DMS153 treated with DMSO at 0.1 percent for 48 hours (cell line): Measurements from ENCODE around the gene MTUS2.

Experiments used
- DNase-seq: peaks from one replicate; lab custom pipeline; 2025; ENCODE audit not compliant: unreplicated experiment; lab: John Stamatoyannopoulos, UW

MTUS2 gene

DNA sequence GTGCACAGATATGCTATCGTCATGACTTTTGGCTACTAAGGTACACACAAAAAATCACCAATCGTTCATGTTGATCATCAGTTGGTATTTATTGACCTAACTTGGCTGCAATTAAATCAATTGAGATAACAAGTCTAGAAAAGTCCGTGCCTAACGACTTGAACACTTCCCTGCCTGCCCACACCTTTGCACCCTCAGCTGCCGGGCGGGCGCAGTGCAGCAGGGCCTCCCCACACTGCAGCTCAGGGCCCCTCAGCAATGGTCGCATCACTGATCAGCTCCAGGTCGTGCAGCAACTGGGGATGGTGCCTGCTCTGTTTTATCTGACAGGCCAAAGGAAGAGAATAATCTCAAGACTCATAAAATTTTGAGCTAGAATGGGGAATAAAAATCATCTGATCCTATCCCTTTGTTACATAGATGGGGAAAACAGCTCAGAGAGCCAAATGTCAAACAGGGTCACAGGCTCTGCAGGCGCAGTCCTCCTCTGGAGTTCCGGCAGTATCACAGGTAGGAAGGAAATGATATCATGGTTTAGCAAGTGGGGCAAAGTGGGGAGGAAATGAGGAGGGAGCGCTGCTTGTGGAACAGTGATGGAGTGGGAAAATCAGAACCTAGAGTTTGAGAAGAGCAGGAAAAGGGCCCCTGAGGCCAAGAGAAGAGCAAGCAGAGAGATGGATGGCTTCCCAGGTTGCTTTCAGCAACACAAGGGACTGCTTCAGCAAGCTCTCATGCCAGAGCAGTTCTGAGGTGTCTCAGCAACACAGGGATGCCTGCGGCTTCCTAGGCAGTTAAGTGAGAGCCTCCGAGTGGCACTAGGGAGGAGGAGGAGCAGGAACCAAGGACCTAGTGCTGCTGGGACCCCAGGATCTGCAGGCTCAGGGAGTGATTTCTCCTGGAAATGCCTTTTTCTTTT, 717.9 kb downstream of the MTUS2 start:
- DNase-seq: no peak

- no peak for DNase-seq
Observed at GRCh38 chr13:29538652-29539040, 718.5 kb downstream of the MTUS2 start.

DNA sequence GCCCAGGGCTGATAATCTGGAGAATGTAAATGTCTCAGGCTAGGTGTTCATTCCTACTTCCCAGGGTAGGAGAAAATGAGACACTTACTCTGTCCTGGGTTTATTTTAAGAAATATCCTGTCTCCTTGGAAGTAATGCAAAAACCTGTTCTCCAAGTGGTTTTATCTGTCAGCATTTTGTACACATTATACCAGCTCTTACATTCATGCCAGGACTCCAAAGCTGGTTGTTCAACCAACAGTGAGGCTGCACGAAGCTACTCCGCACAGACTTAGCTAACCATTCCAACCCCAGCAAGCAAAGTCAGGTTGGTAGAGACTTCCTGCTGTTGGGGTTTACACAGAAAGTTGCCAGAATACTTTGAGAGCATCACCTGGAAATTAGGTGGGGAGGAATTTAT, 719.7 kb downstream of the MTUS2 start:
- no peak for DNase-seq

GRCh38 chr13:29540334-29540733, 720.2 kb downstream of the MTUS2 start:
- DNase-seq: no peak

DNA sequence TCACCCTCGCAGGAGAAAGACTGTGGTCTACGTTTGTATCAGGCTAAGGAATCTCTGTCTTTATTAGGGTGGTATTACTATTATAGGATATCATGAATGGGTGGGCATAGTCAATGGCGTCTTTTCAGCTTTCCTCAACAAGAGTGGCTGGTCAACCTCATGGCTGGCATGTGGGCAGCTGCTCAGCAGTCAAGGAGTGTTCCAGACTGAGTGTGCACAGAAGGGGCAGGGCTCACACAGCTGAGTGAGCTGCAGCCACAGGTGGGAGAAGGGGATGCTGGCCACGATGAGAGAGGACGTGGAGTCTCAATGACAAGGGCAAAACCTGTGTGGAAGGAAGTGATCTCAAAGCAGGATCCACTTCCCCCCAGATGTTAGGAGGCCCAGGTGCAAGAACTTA, 720.7 kb downstream of the MTUS2 start:
- no peak for DNase-seq

DNA sequence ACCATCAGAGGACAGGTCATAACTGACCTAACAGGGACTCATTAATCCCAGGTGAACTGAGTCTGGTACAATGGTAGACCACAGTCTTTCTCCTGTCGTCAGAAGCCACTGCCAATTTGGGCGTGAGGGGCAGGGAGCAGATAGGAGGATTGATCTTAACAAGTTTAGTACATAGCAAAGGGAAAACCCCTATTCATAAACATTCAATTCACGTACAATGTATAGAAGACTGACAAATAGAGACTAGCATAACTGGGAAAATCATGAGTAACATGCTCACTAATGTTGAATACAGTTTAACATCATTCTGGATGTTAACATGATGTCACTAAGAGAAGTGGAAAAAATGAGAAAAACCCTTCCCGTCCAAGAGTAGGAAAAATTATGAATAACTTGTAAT, 721.3 kb downstream of the MTUS2 start:
- DNase-seq: no peak

- no peak for DNase-seq
Observed at GRCh38 chr13:29542381-29542780, 722.2 kb downstream of the MTUS2 start.

- DNase-seq: no peak
Observed at GRCh38 chr13:29543230-29544215, 723.4 kb downstream of the MTUS2 start.

GRCh38 chr13:29545988-29546387, 725.8 kb downstream of the MTUS2 start:
- no peak for DNase-seq

DNA sequence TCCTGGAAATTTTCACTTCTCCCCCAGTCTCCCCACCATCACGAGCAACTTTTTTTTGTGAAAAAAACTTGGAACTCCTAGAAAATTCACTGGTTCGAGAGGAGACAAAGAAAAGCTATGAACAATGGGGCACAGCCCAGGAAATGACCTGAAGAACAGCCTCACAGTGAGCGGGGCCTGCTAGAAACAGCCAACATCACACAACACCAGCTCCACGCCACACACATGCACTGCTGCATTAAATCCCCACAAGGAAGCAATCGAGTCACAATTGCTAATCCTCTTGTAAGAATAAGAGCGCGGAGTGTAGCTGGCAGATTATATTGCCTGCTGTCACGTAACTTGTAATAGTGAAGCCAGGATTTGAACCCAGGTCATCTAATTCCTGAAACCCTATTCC, 726.5 kb downstream of the MTUS2 start:
- no peak for DNase-seq

DNA sequence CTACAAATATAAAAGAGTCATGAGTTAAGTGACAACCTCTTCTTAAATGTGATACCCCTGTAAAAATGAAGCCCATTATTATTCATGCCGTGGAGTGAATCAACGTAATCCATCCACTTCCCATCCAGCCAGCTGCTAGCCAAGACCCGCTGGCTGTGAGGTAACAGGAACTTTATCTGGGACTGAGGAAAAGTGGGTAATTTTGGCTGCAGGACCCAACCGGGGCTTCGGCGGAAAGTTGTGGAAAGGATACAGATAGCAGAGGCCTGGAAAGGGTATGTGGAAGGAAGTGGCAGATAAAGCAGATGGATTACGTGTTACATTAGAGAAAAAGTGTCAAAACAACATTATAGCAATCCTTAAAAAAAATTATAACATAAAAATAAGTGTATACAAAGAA, 727.0 kb downstream of the MTUS2 start:
- no peak for DNase-seq

DNA sequence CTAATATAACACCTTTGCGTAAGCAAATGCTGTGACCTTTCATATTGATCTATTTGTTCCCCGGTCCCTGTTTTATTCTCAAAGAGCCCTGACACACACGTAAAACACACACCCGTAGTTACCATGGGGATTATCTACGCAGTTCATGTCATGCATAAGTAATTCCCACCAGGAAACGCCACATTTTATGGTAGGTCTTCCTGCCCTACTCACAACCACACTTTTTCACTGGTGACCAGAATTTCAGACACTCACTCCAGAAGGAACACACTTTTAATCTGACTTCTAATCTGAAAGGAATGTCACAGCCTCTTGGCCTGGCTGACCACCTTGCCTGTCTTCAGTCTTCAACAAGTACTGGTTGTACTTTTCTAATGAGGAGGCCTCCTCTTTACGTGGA, 728.6 kb downstream of the MTUS2 start:
- DNase-seq: no peak

GRCh38 chr13:29550430-29550988, 730.4 kb downstream of the MTUS2 start:
- DNase-seq: no peak

DNA sequence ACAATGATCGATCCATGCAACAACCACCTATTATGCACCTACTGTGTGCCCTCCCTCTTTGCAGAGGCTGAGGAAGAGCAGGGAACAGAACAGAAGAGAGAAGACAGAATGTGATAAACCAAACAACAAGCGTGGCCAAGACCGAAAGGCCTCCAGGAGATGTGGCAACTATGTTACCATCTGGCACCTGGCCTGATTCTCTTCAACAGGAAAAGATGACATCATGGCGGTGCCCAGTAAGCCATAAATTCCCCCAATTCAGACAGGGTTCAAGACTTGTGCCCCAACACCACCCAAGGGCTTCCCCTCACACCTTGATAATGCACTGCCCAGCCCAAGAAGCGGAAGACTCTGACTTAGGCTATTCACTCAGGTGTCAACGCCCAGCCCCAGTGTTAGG, 731.1 kb downstream of the MTUS2 start:
- no peak for DNase-seq
